Stimulated activated CD8-positive, alpha-beta memory T cell treated with anti-CD3 and anti-CD28 coated beads, Interleukin-12 subunit alpha, Interleukin-12 subunit beta, amount 100 ng/mL, for 4 hours (primary cell): Measurements from ENCODE around the gene KIAA0232.
A peak's percentile ranks its signal among the peaks of the same experiment; 100 is the strongest.
"Not testable (repeated sequence)": the region's sequence is repeated elsewhere in the genome, so short reads cannot be mapped to it uniquely, and the experiment has no call there.

Source experiments
- DNase-seq: peaks from one replicate; pipeline ENCODE4 v3.0.0-alpha.2; 2020; ENCODE audit warnings: low read depth

Gene KIAA0232

DNA sequence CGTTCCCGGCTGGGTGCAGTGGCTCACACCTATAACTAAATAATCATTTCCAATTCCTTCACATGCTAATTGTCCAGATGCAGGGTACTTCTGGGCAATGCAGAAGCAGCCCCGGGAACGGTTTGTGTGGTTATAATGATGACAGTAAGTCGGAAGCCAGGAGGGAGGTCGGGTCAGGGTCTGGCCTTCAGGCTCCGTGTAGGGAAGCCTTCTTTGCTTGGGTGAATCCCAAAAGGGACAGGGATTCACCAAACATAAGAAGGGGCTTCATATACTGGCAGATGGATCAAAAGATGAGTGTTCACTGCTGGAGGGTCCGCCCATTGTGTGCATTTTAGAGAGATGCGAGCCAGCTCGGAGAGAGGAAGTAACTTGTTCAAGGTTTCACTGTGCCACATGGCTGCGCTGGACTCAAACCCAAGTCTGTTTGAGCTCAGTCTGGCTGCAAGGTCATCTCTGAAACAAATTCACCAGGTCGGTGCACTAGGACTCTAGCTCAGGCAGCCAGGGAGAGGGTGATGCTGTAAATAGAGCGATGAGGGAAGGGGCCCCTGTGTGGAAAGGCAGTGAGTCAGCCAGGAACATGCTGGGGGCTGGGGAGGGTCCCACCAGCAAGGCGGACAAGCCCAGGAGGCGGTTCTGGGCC lies 4.8 kb upstream of the KIAA0232 start:
- no peak for DNase-seq

DNA sequence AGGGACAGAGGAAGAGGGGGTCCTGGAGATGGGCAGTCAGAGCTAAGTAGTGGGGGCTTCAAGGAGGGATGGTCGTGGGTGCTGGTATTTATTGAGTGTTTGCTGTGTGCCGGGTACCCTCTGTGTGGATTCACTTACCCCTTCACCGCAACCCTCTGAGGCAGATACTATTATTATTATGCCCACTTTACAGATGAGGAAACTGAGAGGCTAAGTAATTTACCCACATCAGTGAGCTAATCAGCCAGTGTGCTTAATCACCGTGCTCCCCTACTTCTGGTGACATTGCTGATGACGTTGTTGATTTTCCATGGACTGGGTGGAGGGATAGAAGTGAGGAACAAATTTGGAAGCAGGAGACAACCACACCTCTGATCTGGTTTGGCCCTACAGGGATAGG lies 4.1 kb upstream of the KIAA0232 start:
- no peak for DNase-seq

GRCh38 chr4:6779667-6780565 lies 2.6 kb upstream of the KIAA0232 start:
- no peak for DNase-seq

DNA sequence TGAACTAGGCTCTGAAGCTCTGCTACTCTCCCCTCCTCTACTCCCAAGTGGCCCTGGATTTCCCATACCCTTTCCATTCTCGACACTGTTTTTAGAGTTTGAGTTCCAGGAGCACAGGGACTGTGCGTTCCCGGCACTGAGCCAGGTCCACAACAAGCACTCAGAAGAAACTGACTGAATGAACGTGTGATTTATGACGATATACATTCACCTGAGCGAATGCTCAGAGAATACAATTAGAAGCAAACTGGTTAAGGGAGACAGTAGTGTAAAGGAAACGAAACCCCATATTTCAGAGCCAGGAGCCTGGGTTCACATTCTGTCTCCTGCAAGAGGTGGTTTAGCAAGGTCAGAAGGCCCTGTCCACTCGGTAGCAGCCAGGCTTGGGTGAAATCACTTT lies 1.4 kb upstream of the KIAA0232 start:
- no peak for DNase-seq

DNA sequence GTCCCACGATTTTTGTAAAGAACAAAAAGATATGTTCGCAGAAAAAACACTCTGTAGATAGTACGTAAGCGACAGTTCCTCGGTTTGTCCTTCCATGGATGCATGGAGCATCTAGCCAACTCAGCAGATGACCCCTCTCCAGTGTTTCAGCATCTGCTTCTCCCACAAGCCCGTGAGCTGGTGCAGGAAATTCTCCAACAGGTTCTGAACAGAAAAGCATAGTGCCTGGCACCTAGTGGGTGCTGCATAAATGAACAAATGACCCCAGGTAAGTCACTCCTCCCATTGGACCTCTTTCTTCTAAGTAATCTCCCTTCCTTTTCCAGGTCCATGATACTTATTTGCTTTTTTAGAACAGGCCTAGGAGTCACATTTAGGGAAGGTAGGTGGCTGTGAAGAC lies 966 bp upstream of the KIAA0232 start:
- DNase-seq = no peak

DNA sequence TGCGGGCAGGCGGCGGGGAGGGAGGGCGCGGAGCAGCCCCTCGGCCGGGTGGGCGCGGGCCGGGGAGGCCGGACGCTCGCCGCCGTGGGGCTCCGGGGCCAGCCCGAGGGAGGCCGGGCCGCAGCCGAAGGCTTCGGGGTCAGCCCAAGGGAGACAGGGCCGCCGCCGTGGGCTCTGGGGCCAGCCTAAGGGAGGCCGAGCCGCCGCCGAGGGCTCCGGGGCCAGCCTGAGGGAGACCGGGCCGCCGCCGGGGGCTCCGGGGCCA lies 251 bp downstream of the KIAA0232 start:
- no peak for DNase-seq

GRCh38 chr4:6783111-6783981 lies 819 bp downstream of the KIAA0232 start:
- DNase-seq = peak; percentile 85

GRCh38 chr4:6785572-6785925 lies 3.0 kb downstream of the KIAA0232 start:
- no peak for DNase-seq

- DNase-seq = no peak
Observed at GRCh38 chr4:6788123-6788522, 5.6 kb downstream of the KIAA0232 start.

DNA sequence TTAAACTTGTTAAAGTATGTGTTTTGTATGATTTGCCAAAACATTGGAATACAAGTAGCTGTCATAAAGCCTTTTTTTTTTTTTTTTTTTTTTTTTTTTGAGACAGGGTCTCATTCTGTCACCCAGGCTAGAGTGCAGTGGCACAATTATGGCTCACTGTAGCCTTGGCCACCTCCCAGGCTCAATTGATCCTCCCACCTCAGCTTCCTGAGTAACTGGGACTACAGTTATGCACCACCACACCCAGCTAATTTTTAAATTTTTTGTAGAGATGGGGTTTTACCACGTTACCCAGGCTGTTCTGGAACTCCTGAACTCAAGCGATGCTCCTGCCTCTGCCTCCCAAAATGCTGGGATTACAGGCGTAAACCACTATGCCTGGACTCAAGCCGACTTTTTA lies 8.7 kb downstream of the KIAA0232 start:
- DNase-seq = not testable (repeated sequence)

- DNase-seq = not testable (repeated sequence)
Observed at GRCh38 chr4:6791796-6792195, 9.3 kb downstream of the KIAA0232 start.

DNA sequence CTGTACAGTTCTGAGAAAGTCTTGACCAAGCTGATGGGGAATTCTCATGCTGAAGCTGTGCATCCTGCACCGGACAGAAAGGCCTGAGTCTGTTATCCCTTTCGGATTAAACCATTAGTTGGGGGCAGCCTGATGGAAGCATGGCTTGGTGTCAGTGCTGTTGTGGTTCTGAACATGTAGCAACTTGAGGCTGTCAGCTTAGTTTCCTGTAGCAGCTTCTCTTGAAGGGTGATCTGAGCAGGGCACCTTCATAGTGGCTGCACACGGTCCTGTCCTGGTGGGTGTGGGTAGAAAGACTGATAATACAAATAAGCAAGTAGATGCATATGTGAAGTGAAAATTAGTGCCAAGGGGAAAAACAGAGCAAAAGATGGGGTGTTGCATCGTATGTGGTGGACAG lies 11.7 kb downstream of the KIAA0232 start:
- no peak for DNase-seq

DNA sequence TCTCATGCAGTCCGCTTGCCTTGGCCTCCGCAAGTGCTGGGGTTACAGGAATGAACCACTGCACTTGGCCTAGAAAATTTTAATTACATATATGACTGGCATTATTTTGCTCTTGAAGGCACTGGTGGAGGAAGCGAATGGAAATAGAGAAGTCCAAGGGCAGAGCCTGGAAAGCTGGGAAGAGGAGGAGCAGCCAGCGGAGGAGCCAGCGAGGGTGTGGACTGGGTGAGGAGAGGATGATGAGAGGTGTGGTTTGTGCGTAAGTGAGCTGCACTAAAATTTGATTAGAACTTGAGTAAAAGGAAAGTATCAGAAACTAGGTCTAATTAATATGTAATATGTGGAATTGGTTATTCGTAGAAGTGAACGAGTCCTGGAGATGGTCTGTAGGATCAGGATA lies 13.3 kb downstream of the KIAA0232 start:
- DNase-seq = no peak

- DNase-seq = not testable (repeated sequence)
Observed at GRCh38 chr4:6797368-6797767, 14.8 kb downstream of the KIAA0232 start.

- no peak for DNase-seq
Observed at GRCh38 chr4:6799091-6799490, 16.6 kb downstream of the KIAA0232 start.

- DNase-seq = no peak
Observed at GRCh38 chr4:6802025-6802424, 19.5 kb downstream of the KIAA0232 start.

DNA sequence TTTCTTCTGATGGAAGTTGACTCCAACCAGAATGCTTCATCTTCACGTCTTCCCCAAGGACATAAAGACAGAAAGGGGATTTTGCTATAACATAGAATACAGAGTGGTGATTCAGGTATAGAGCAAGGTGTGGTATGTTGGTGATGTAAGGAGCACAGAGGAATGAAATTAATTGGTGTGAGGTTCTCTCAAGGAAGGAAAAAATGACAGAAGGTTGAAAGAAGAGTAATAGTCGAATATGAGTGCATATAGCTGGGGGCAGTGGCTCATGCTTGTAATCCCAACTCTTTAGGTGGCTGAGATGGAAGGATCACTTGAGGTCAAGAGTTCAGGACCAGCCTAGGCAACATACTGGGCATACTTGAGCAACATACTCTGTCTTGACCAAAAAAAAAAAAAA lies 20.1 kb downstream of the KIAA0232 start:
- DNase-seq = no peak

DNA sequence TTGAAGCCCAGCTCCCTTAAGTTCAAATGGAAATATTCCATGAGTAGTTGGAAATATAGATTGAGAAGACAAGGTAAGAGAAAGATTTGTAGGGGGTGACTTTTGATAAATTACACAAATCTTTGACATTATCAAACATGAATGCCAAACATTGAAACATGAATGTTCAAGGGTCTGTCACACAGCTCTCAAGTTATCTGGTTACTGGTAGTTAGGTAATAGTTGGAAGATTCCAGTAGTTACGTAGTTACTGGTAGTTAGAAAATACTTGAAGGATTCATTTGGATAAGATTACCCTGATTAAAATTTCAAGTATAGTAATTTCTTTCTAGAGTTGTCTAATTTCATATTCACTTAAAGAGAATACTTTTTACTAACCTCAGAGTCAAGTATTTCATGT lies 20.7 kb downstream of the KIAA0232 start:
- no peak for DNase-seq

DNA sequence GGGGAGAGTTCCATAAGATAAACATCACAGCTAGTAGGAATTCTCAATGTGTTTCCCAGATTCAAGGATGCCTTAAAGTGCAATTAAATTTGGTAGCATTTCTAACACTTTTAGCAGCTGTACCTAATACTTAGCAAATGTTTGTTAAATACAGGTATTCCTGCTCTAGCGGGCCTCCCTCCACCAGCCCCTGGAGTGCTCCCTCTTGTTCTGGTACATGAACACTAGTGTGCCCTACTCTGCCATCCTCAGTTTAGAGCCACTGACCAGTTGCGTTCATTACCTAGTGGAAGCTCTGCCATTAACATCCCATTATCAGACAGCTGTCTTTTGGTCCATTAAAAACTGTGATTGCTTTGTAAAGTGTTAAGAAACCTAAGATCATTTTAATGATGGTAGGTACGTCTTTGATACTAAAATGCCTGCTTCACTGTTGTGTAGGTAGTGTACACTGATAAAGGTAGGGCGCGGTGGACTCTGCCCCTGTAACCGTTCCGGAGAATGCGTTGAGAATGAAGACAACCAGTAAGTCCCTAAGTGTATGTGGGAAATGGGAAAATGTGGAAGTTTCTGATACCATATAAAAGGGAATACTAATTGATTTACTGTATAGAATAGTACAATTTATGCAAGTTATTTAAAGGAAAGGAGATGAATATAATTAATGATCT lies 21.7 kb downstream of the KIAA0232 start:
- no peak for DNase-seq

DNA sequence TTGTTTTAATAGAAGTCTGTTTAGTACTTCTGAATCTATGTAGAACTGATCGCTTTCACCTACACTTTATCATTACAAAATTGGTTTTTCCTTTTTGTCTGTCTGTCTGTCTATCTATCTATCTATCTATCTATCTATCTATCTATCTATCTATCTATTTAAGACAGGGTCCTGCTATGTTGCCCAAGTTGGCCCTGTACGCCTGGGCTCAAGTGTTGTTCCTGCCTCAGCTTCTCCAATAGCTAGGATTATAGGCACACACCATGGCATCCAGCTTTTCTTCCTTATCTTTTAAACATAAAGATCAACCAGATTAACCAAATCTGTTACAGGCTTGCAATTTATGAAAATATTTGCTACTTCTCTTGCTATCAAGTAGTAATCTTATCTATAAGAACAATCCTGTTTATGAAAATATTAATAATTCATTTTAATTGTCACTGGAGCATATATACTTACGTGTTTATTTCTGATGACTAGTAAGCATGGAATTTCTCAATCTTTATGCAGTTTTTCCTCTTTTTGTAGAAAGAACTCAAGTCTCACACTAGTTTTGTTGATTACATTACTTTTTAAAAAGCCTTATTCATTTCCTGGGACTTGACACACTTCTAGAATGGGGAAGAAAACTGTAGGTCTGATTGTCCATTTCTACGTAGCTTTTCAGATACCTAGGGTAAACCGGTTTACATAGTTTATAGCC lies 24.5 kb downstream of the KIAA0232 start:
- DNase-seq = no peak

- DNase-seq = no peak
Observed at GRCh38 chr4:6808259-6808658, 25.7 kb downstream of the KIAA0232 start.

- DNase-seq = no peak
Observed at GRCh38 chr4:6811165-6811564, 28.6 kb downstream of the KIAA0232 start.
